Mammary epithelial cell (primary cell): ENCODE results near the gene OR7G3.

Experiments
- CTCF ChIP-seq, 2 donors: IDR thresholded peaks in 1 of 2; conservative IDR thresholded peaks in 1 of 2; 2 replicates each; pipeline ENCODE4 v1.5.1; 2011 to 2012; ENCODE audit warnings: inconsistent platforms in 2 of 2, low read length in 2 of 2, mild to moderate bottlenecking in 2 of 2, control low read depth in 1 of 2, low read depth in 1 of 2; ENCODE audit not compliant: insufficient read depth in 1 of 2; ENCODE audit errors: extremely low read depth in 1 of 2
- EZH2 ChIP-seq: IDR thresholded peaks from 2 replicates; pipeline ENCODE4 v1.6.1; 2012; ENCODE audit warnings: low read length, inconsistent platforms, borderline replicate concordance

- TF ChIP-seq CTCF (conservative IDR thresholded peaks at IDR 0.05 in 1 of 2, IDR thresholded peaks at IDR 0.05 in 1 of 2; ENCODE audit: extremely low read depth in 1 of 2, insufficient read depth in 1 of 2, low read depth in 1 of 2, low read length in 2 of 2) (no peak), EZH2 (no peak)
Observed at GRCh38 chr19:9166846-9167245, 40.1 kb upstream of the OR7G3 start.
